K562 treated with DMSO at 1 percent for 24 hours (cell line): ENCODE results near the gene COPS7A. TPM values are rescaled to one million over a fixed set of nuclear protein-coding genes. Genes with fewer than 3 reads are reported as not detected.

Source experiments
- total RNA-seq: library from RNA; unstranded; fragments of 300-600 nt; gene quantifications from 2 replicates; pipeline ENCODE4 v1.2.3, GENCODE V29; 2022; ENCODE audit warnings: low read depth; ENCODE audit not compliant: insufficient read depth

Gene COPS7A
- 35.9 and 39.5 TPM in 2 replicates for total RNA-seq

GRCh38 chr12:6723607-6724408 is at the start of gene COPS7A:
Gene COPS7A, plus strand, starts transcription at chr12:6724046. Its CDS starts 611 bp downstream, at chr12:6724657.

GRCh38 chr12:6688999-6689882 is 34.6 kb upstream of the COPS7A start, which contains the start of gene ZNF384:
Gene ZNF384, minus strand, starts transcription at chr12:6689375. Its CDS starts 9,855 bp downstream, at chr12:6679520.

GRCh38 chr12:6700646-6701051 is 23.2 kb upstream of the COPS7A start, which contains the start of gene PIANP:
Gene PIANP, minus strand, starts transcription at chr12:6700815. Its CDS starts 2,754 bp downstream, at chr12:6698061.

GRCh38 chr12:6752921-6753771 is 29.3 kb downstream of the COPS7A start, which contains the start of gene MLF2:
Gene MLF2, minus strand, starts transcription at chr12:6753141. Its CDS starts 807 bp downstream, at chr12:6752334.

GRCh38 chr12:6765634-6766581 is 42.1 kb downstream of the COPS7A start, which contains the start of gene PTMS:
Gene PTMS, plus strand, starts transcription at chr12:6766363. Its CDS starts 343 bp downstream, at chr12:6766706.

GRCh38 chr12:6772331-6772695 is 48.5 kb downstream of the COPS7A start, which contains the start of gene LAG3:
Gene LAG3, plus strand, starts transcription at chr12:6772520. Its CDS starts 333 bp downstream, at chr12:6772853.

Other genes starting within 250 kb of the COPS7A start
- gene MRPL51, start 230.8 kb upstream of the COPS7A start, total RNA-seq, result 98.8 and 112 TPM in 2 replicates
- 80.5 and 88.8 TPM in 2 replicates for gene NCAPD2, start 229.9 kb upstream of the COPS7A start, total RNA-seq
- gene GAPDH, start 189.5 kb upstream of the COPS7A start, total RNA-seq, result 2,559 and 2,719 TPM in 2 replicates
- gene IFFO1, start 168.0 kb upstream of the COPS7A start, total RNA-seq, result 0.38 TPM in 1 of 2 replicates, not detected in the other
- gene NOP2, start 155.8 kb upstream of the COPS7A start, total RNA-seq, result 23.7 and 26.5 TPM in 2 replicates
- 272 and 284 TPM in 2 replicates for gene CHD4, start 116.7 kb upstream of the COPS7A start, total RNA-seq
- gene LPAR5, start 88.1 kb upstream of the COPS7A start, total RNA-seq, result 10.7 and 10.8 TPM in 2 replicates
- gene ACRBP, start 76.6 kb upstream of the COPS7A start, total RNA-seq, result 0.88 and 4.2 TPM in 2 replicates
- 29.9 and 30.0 TPM in 2 replicates for gene ING4, start 60.9 kb upstream of the COPS7A start, total RNA-seq
- 31.4 and 35.4 TPM in 2 replicates for gene ZNF384, start 34.7 kb upstream of the COPS7A start, total RNA-seq
- gene PIANP, start 23.2 kb upstream of the COPS7A start, total RNA-seq, result 0.10 TPM in 1 of 2 replicates, not detected in the other
- 177 and 185 TPM in 2 replicates for gene MLF2, start 29.1 kb downstream of the COPS7A start, total RNA-seq
- gene PTMS, start 42.3 kb downstream of the COPS7A start, total RNA-seq, result 448 and 520 TPM in 2 replicates
- gene LAG3, start 48.5 kb downstream of the COPS7A start, total RNA-seq, result 0.81 and 1.1 TPM in 2 replicates
- 0.10 TPM in 1 of 2 replicates, not detected in the other for gene CD4, start 65.5 kb downstream of the COPS7A start, total RNA-seq
- gene GPR162, start 97.8 kb downstream of the COPS7A start, total RNA-seq, result 3.4 and 5.0 TPM in 2 replicates
- 16.1 and 17.8 TPM in 2 replicates for gene P3H3, start 104.4 kb downstream of the COPS7A start, total RNA-seq
- 1.3 and 1.7 TPM in 2 replicates for gene GNB3, start 116.9 kb downstream of the COPS7A start, total RNA-seq
- gene CDCA3, start 127.2 kb downstream of the COPS7A start, total RNA-seq, result 26.4 and 26.9 TPM in 2 replicates
- 73.2 and 74.7 TPM in 2 replicates for gene USP5, start 128.1 kb downstream of the COPS7A start, total RNA-seq
- gene TPI1, start 143.5 kb downstream of the COPS7A start, total RNA-seq, result 522 and 527 TPM in 2 replicates
- gene SPSB2, start 149.3 kb downstream of the COPS7A start, total RNA-seq, result 8.9 and 12.1 TPM in 2 replicates
- gene LRRC23, start 180.8 kb downstream of the COPS7A start, total RNA-seq, result 7.1 and 9.8 TPM in 2 replicates
- 36.4 and 37.6 TPM in 2 replicates for gene ENO2, start 190.5 kb downstream of the COPS7A start, total RNA-seq
- 46.0 and 52.1 TPM in 2 replicates for gene ATN1, start 203.9 kb downstream of the COPS7A start, total RNA-seq
- not detected in 2 replicates for gene RNU7-1, start 219.8 kb downstream of the COPS7A start, total RNA-seq
- 433 and 493 TPM in 2 replicates for gene C12orf57, start 220.0 kb downstream of the COPS7A start, total RNA-seq
- 14.6 and 18.9 TPM in 2 replicates for gene PTPN6, start 227.3 kb downstream of the COPS7A start, total RNA-seq
- 260 and 269 TPM in 2 replicates for gene PHB2, start 246.6 kb downstream of the COPS7A start, total RNA-seq
- 17.6 and 18.3 TPM in 2 replicates for gene EMG1, start 246.9 kb downstream of the COPS7A start, total RNA-seq